B cell (primary cell): ENCODE measurements around the gene UCK1. TPM values are rescaled to one million over a fixed set of nuclear protein-coding genes. Genes with fewer than 3 reads are reported as not detected.

Source experiments
- ATAC-seq: fragments of 200-7000 bp; cut with Tn5 transposase; one replicate; pipeline ENCODE4 v1.10.0; 2021; ENCODE audit warnings: low read depth, mild to moderate bottlenecking, moderate number of reproducible peaks, moderate library complexity
- CTCF ChIA-PET: fragments of 350-600 bp; sonication (Branson Sonifier 250); formaldehyde crosslinking; loops from one replicate; lab custom pipeline; 2021; ENCODE audit warnings: antibody characterized with exemption, inconsistent platforms; lab: Charles Lee
- POLR2A ChIA-PET: fragments of 350-600 bp; sonication (Branson Sonifier 250); formaldehyde crosslinking; loops from one replicate; lab custom pipeline; 2021; ENCODE audit warnings: antibody characterized with exemption; lab: Charles Lee
- DNase-seq: peaks from one replicate; pipeline ENCODE4 v3.0.0; 2013
- H2AFZ ChIP-seq: 2 replicates; pipeline ENCODE4 v1.6.1; 2012; ENCODE audit warnings: mild to moderate bottlenecking, low read depth, low read length; ENCODE audit not compliant: insufficient read depth, poor library complexity, severe bottlenecking
- H3K27ac ChIP-seq, 2 donors: 1 replicate in 1 of 2; 2 replicates in 1 of 2; pipeline ENCODE4 v1.5.1; 2012 to 2013; ENCODE audit warnings: low read length in 2 of 2, mild to moderate bottlenecking in 2 of 2, moderate library complexity in 1 of 2
- H3K27me3 ChIP-seq, 4 experiments: fragments of 200-600 bp in 1 of 4; sonication (generic) in 1 of 4; replicated peaks in 1 of 4; 1 replicate in 2 of 4; 2 replicates in 2 of 4; pipeline versions ENCODE4 v1.6.1 to v1.7.0; 2013 to 2016; ENCODE audit warnings: low read length in 3 of 4, mild to moderate bottlenecking in 2 of 4, mixed read lengths in 1 of 4, moderate library complexity in 1 of 4; ENCODE audit not compliant: insufficient read depth in 4 of 4, control insufficient read depth in 3 of 4; ENCODE audit errors: control extremely low read depth in 1 of 4
- H3K36me3 ChIP-seq, 2 experiments: replicated peaks in 1 of 2; 1 replicate in 1 of 2; 2 replicates in 1 of 2; pipeline versions ENCODE4 v1.6.1 to v1.7.1; 2013; ENCODE audit warnings: low read length in 1 of 2; ENCODE audit not compliant: insufficient read depth in 2 of 2, control insufficient read depth in 1 of 2; ENCODE audit errors: control extremely low read depth in 1 of 2, extremely low read depth in 1 of 2
- H3K4me1 ChIP-seq, 2 donors: fragments of 200-600 bp in 1 of 2; sonication (generic) in 1 of 2; 1 replicate in 1 of 2; 2 replicates in 1 of 2; pipeline versions ENCODE4 v1.5.1 to v1.6.1; 2013 to 2017; ENCODE audit warnings: low read length in 2 of 2; ENCODE audit not compliant: control insufficient read depth in 2 of 2, insufficient read depth in 2 of 2
- H3K4me2 ChIP-seq: replicated peaks from 2 replicates; pipeline ENCODE3; 2012; ENCODE audit warnings: mild to moderate bottlenecking, low read depth, low read length; ENCODE audit not compliant: poor library complexity, severe bottlenecking
- H3K4me3 ChIP-seq, 5 experiments: fragments of 200-600 bp in 1 of 5; sonication (generic) in 1 of 5; 1 replicate in 3 of 5; 2 replicates in 2 of 5; pipeline versions ENCODE4 v1.5.1 to v1.7.0; 2011 to 2016; ENCODE audit warnings: low read length in 4 of 5, mild to moderate bottlenecking in 4 of 5, low read depth in 2 of 5, control low read depth in 1 of 5, moderate library complexity in 1 of 5; ENCODE audit not compliant: insufficient read depth in 1 of 5; ENCODE audit errors: control extremely low read depth in 1 of 5, extremely low read depth in 1 of 5
- H3K79me2 ChIP-seq: fragments of 200-600 bp; sonication (generic); one replicate; pipeline ENCODE4 v1.6.0; 2016; ENCODE audit warnings: low read length; ENCODE audit not compliant: control insufficient read depth, insufficient read depth
- H3K9ac ChIP-seq: fragments of 200-600 bp; sonication (generic); 2 replicates; pipeline ENCODE4 v1.6.1; 2017; ENCODE audit warnings: mild to moderate bottlenecking, low read length, moderate library complexity
- H3K9me3 ChIP-seq, 3 donors: one replicate each; pipeline versions ENCODE4 v1.6.1 to v1.7.1; 2013; ENCODE audit warnings: low read length in 2 of 3; ENCODE audit not compliant: control insufficient read depth in 2 of 3, insufficient read depth in 1 of 3; ENCODE audit errors: control extremely low read depth in 1 of 3
- H4K20me1 ChIP-seq: 2 replicates; pipeline ENCODE4 v1.6.0; 2012; ENCODE audit warnings: mild to moderate bottlenecking, low read length; ENCODE audit not compliant: insufficient read depth, control insufficient read depth, poor library complexity, severe bottlenecking
- H3K27ac Mint-ChIP-seq: one replicate; pipeline ENCODE4 v1.8.0; 2021; ENCODE audit warnings: mixed read lengths
- H3K27me3 Mint-ChIP-seq: one replicate; pipeline ENCODE4 v1.8.0; 2021; ENCODE audit warnings: mixed read lengths
- H3K4me1 Mint-ChIP-seq: one replicate; pipeline ENCODE4 v1.8.0; 2021; ENCODE audit warnings: mixed read lengths
- H3K4me3 Mint-ChIP-seq: one replicate; pipeline ENCODE4 v1.8.0; 2021; ENCODE audit warnings: mixed read lengths
- H3K9me3 Mint-ChIP-seq: one replicate; pipeline ENCODE4 v1.8.0; 2022; ENCODE audit warnings: mixed read lengths; ENCODE audit not compliant: insufficient read depth
- CTCF ChIP-seq: fragments of 200-600 bp; IDR thresholded peaks from one replicate; pipeline ENCODE4 v1.8.0; 2022; ENCODE audit warnings: antibody characterized with exemption, mild to moderate bottlenecking
- EZH2 ChIP-seq: IDR thresholded peaks from 2 replicates; pipeline ENCODE4 v1.6.1; 2012; ENCODE audit warnings: borderline replicate concordance, low read depth, mild to moderate bottlenecking, moderate library complexity, low read length; ENCODE audit not compliant: insufficient read depth, poor library complexity, severe bottlenecking
- WGBS: methylation state at CpG from one replicate; pipeline ENCODE4 v1.1.5; 2013; ENCODE audit warnings: missing lambda C conversion rate; ENCODE audit not compliant: insufficient coverage; 5-methylcytosine and 5-hydroxymethylcytosine counted together
- intact Hi-C: fragments of 100-400 bp; cut with micrococcal nuclease; formaldehyde crosslinking; loops from one replicate; pipeline ENCODE4 v1.10.0; 2022
- polyA plus RNA-seq: library from polyadenylated mRNA; depleted of rRNA; stranded (reverse); fragments of >200 nt; gene quantifications from 2 replicates; pipeline ENCODE4 v1.2.3, GENCODE V29; 2012
- total RNA-seq, 2 donors: library from RNA; stranded (reverse); fragments of 120-200 nt in 1 of 2; gene quantifications; 1 replicate in 1 of 2; 2 replicates in 1 of 2; pipeline versions ENCODE4 v1.2.3 to v1.2.4, GENCODE V29; 2013 to 2022

The UCK1 gene
- total and polyA plus RNA-seq, 2 donors (not counting 1 experiment from before 2014, with no cell fraction given): 25.3 to 39.3 TPM

GRCh38 chr9:131562032-131562959 lies 31.2 kb upstream of the UCK1 start:
- H3K27ac Mint-ChIP-seq: no peak overlapping the region
- TF ChIP-seq EZH2 (no peak), CTCF (no peak)
- Histone ChIP-seq H3K4me2 (no peak overlapping the region), H3K4me1 (no peaks in the 10 kb centered on the region), H3K4me3 (no peak overlapping the region), H3K36me3 (no peaks in the 10 kb centered on the region), H3K27me3 (no peaks in the 10 kb centered on the region), H3K79me2 (no peaks in the 10 kb centered on the region), H2AFZ (no peak overlapping the region), H3K9ac (no peak overlapping the region), H3K9me3 (peaks cover 0 to 18% (median 4%) of the 10 kb centered on the region in 3 donors), H3K27ac (no peak overlapping the region), H4K20me1 (no peaks in the 10 kb centered on the region)
- 100% methylated on average over 2 of the region's 9 CpGs for WGBS
- intact Hi-C loops: no loop called here
- no peak for DNase-seq
- no peaks in the 10 kb centered on the region for H3K4me1 Mint-ChIP-seq
- H3K4me3 Mint-ChIP-seq: no peak overlapping the region
- ATAC-seq: no peak
- no peaks in the 10 kb centered on the region for H3K27me3 Mint-ChIP-seq
- ChIA-PET POLR2A (no interaction called here), CTCF (interaction anchor here (0.7 kb wide), 1 partner anchor 187 kb away, joined by 4 read pairs; no protein-coding TSS in a partner anchor)
- no peaks in the 10 kb centered on the region for H3K9me3 Mint-ChIP-seq

- TF ChIP-seq EZH2: no peak
- Histone ChIP-seq H3K4me3 (no peak overlapping the region), H3K27ac (no peak overlapping the region), H3K27me3 (peaks cover 0 to 6% (median 2%) of the 10 kb centered on the region in 4 experiments), H3K36me3 (no peaks in the 10 kb centered on the region), H3K4me1 (no peaks in the 10 kb centered on the region), H3K9me3 (peaks cover 0 to 28% (median 4%) of the 10 kb centered on the region in 3 donors), H4K20me1 (no peaks in the 10 kb centered on the region), H3K79me2 (no peaks in the 10 kb centered on the region), H3K4me2 (no peak overlapping the region), H3K9ac (no peak overlapping the region), H2AFZ (no peak overlapping the region)
- ChIA-PET CTCF (interaction anchor here (0.6 to 1.9 kb wide), 3 partner anchors 186 to 209 kb away, joined by 3 to 5 read pairs (median 3); no protein-coding TSS in a partner anchor), POLR2A (no interaction called here)
- Mint-ChIP-seq H3K4me3 (no peak overlapping the region), H3K27ac (no peak overlapping the region), H3K9me3 (no peaks in the 10 kb centered on the region), H3K27me3 (peaks cover 10% of the 10 kb centered on the region), H3K4me1 (no peaks in the 10 kb centered on the region)
- WGBS: 100% methylated on average over 1 of the region's 1 CpG
- DNase-seq (no peak), ATAC-seq (no peak)
- intact Hi-C loops: no loop called here
These were observed 28.4 kb upstream of the UCK1 start for GRCh38 chr9:131559421-131560000.
